Ishikawa (cell line): ENCODE data around the gene TIGD1.

Experiments
- EP300 ChIP-seq: IDR thresholded peaks from 2 replicates; pipeline ENCODE4 v1.6.1; 2012; ENCODE audit warnings: borderline replicate concordance
- YY1 ChIP-seq: IDR thresholded peaks from 2 replicates; pipeline ENCODE4 v1.6.1; 2012; ENCODE audit warnings: low read depth
- ZBTB7A ChIP-seq: IDR thresholded peaks from 2 replicates; pipeline ENCODE4 v1.6.1; 2012; ENCODE audit warnings: low read depth

- TF ChIP-seq ZBTB7A (no peak), EP300 (no peak), YY1 (no peak)
Measured at GRCh38 chr2:232528746-232529460, 21.5 kb downstream of the TIGD1 start.
